Endometrial microvascular endothelial cells (primary cell): ENCODE results near the gene SLC2A13. TPM values are rescaled to one million over a fixed set of nuclear protein-coding genes. Genes with fewer than 3 reads are reported as not detected.

Experiments used
- in situ Hi-C: cut with HindIII; loops from 2 replicates; pipeline ENCODE4 v1.10.0; 2017; ENCODE audit warnings: low sequenced_read_pairs, low pct_unique_long_range_greater_than_20kb; ENCODE audit errors: inconsistent ontology term
- total RNA-seq: library from RNA; depleted of rRNA; stranded (reverse); fragments of >200 nt; gene quantifications from one replicate; pipeline ENCODE4 v1.2.3, GENCODE V29; 2015; ENCODE audit errors: inconsistent ontology term

SLC2A13 gene
- total RNA-seq, 1 donor from 2014 or later, result 3.5 TPM

GRCh38 chr12:40015345-40015744, 90.5 kb downstream of the SLC2A13 start:
- in situ Hi-C loops, result loop anchor here (25.0 kb wide), 1 partner anchor 97 kb away; the partner anchor contains the start of gene SLC2A13

DNA sequence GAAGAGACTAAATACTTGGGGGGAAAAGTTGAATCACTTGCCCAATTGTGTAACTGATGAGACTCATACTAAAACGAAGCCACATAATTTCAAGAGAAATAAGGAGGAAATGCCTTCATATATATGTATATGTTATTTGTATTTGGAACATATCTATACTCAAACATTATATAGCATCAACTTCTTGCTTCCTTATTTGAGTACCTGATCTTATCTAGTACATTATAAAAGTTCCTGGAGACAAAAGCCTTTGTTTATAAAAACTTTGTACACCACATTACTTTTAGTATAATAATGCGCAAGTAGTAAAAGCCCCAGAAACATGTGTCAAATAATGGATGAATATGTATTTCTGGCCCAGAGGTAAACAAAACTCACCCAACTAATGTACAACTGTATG, 92.0 kb downstream of the SLC2A13 start:
- in situ Hi-C loops, result loop anchor here (25.0 kb wide), 1 partner anchor 98 kb away; the partner anchor contains the start of gene SLC2A13

GRCh38 chr12:40013292-40013691, 92.6 kb downstream of the SLC2A13 start:
- in situ Hi-C loops, result loop anchor here (25.0 kb wide), 1 partner anchor 99 kb away; the partner anchor contains the start of gene SLC2A13

DNA sequence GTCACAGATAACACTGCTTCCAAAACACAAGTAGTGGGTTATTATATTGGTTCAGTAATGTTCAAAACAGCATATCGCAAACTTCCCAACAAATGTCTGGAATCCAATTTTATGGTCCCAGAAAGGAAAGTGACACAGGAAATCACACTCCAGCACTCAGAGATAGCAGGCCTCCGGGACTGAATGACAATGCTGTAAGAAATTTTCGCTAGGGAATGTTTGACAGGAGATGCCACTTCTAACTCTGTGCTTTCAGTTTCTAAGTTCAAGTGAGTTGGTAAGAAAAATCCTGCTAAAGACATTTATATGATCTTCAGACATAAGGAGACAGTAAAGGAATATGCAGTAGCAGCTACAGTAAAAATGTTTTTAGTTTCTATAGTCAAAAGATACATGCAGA, 93.2 kb downstream of the SLC2A13 start:
- in situ Hi-C loops, result loop anchor here (25.0 kb wide), 1 partner anchor 100 kb away; the partner anchor contains the start of gene SLC2A13

- in situ Hi-C loops, result loop anchor here (25.0 kb wide), 1 partner anchor 101 kb away; the partner anchor contains the start of gene SLC2A13
Observed at GRCh38 chr12:40011775-40012129, 94.1 kb downstream of the SLC2A13 start.

- in situ Hi-C loops, result loop anchor here (25.0 kb wide), 1 partner anchor 101 kb away; the partner anchor contains the start of gene SLC2A13
Observed at GRCh38 chr12:40010899-40011774, 94.7 kb downstream of the SLC2A13 start.

- in situ Hi-C loops, result loop anchor here (25.0 kb wide), 1 partner anchor 110 kb away; the partner anchor contains the start of gene SLC2A13
Observed at GRCh38 chr12:40002178-40003169, 103.4 kb downstream of the SLC2A13 start.

DNA sequence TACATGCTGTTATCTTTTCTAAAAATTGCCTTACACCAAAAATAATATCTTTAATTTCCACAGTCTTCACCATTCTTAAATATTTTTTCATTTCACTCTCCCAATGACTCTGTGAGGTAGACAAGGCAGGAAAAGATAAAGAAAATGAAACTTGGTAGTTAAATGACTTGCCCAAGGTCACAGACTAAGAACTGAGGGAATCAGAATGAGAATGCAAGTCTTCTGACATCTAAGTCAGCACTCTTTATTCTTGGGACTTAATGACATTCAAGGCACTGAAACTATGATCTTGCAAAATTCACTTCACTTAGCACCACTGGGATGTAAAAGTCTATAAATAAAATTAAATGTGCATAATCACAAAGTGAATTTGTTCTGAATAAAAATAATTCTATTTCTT, 104.5 kb downstream of the SLC2A13 start:
- in situ Hi-C loops, result loop anchor here (25.0 kb wide), 1 partner anchor 111 kb away; the partner anchor contains the start of gene SLC2A13

DNA sequence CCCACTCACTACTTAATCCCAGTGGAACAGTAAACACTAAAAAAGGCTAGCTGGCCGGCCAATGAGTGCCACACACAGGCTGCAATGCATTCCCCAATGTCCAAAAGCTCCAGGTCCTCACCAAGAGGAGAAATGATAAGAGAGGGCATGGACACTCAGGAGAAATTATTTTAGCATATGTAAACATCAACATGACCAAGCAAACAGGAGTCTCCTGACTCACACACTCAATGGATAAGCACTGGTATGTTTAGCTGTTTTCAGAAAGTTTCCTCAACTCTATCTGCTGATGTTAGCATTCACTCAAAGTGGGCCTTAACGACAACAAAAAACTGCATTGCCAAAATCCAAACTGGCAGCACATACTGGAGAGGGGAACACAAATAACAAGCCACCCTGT, 105.0 kb downstream of the SLC2A13 start:
- in situ Hi-C loops, result loop anchor here (25.0 kb wide), 1 partner anchor 111 kb away; the partner anchor contains the start of gene SLC2A13

DNA sequence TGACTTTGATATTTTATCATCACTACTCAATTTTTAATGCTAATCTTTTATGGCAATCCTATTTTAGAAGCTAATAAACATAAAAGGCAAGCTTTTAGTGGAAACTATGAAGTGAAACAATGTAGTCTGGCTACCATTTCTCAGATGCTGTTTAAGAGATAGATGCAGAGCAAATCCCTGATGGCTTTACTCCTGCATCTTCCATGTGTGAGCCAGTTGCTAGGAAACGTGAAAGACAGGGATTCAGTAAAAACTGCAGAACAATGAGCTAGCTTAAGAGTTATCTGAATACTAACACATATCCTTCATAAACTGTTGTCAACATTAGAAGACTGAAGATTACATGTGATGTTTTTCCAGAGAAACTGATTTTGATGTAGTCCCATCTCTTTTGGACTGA, 112.6 kb downstream of the SLC2A13 start:
- in situ Hi-C loops, result no loop called here

DNA sequence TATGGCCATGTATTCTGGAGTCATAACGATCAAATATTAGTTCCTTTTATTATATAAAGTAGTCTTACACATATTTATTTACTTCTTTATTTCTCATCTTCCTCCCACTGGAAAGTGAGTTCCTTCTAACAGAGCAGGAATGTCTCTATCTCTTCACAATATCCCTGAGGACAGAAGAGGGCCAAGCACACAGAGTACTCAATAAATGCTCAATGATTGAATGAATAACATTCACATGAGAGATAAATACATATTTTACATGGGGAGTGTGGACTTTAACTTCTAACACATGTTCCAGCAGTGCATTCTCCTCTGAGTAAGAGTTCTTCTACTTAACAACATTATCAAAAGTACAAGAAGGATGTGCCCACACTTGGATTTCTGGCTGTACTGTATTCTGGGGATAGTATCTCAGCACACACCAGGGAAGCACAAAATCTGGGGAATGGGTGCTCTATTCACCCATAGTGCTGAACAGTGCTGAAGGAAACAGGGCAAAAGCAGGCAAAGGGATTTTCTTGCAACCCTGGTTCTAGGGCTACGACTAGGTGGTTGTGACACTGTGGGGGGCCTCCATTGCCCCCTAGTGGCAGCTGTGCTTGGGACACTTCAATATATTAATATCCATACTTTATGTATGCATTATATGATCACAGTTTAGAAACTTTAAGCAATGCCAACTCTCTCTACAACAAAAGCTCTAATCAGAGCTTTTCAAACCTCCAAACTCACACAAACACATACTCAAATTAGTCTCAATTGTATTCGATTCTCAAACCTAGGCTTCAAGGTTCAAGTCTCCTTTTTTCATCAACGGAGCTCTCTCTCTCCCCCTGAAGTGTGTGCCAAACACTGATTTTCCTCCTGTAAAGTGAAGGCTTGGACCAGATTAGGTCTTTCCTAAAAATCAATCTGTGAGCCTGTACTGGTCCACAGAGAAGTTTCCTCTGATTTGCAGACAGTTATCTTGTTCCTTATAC, 115.5 kb downstream of the SLC2A13 start:
- in situ Hi-C loops, result no loop called here

- in situ Hi-C loops, result no loop called here
Observed at GRCh38 chr12:39989501-39989900, 116.4 kb downstream of the SLC2A13 start.

DNA sequence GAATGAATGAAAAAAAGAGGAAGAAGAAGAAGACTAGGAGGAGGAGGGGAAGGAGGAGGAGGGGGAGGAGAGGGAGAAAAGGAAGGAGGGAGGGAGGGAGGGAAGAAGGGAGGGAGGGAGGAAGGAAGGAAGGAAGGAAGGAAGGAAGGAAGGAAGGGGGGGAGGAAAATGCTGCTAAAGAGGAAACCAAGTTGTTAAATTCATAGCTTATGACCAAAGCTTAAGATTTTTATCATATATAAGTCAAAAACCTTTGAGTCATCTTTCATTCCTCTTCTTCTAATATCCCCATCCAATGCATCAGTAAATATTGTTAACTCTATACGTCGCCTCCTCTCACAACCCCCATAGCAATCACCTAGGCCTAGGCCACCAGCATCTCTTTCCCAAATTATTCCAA, 117.3 kb downstream of the SLC2A13 start:
- in situ Hi-C loops, result no loop called here

DNA sequence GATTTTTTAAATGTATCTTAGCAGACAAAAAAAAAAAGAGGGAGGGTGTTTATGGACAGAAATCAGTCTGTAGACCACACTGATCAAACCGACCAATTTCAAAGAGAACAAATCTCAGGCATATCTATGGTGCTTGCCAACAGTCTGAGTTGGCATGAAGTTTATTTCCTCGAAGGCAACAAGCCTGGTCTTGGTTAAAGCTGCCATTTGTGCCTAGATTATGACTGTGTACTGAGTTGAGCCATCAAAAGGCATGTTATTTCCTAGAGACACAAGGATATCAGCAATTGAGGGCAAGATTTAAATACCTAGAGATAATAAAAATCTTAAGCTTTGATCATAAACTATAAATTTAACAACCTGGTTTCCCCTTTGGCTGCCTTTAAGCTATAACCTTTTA, 119.2 kb downstream of the SLC2A13 start:
- in situ Hi-C loops, result no loop called here

GRCh38 chr12:39984670-39985069, 121.2 kb downstream of the SLC2A13 start:
- in situ Hi-C loops, result no loop called here

- in situ Hi-C loops, result no loop called here
Observed at GRCh38 chr12:39975374-39975918, 130.4 kb downstream of the SLC2A13 start.

GRCh38 chr12:39972119-39972518, 133.8 kb downstream of the SLC2A13 start:
- in situ Hi-C loops, result no loop called here

GRCh38 chr12:39971348-39971747, 134.5 kb downstream of the SLC2A13 start:
- in situ Hi-C loops, result no loop called here
